Measurements from ENCODE around the gene SSU72.

Gene SSU72
- total RNA-seq: 125 reads per million, percentile 86 among the genes with 10 or more reads in this experiment

DNA sequence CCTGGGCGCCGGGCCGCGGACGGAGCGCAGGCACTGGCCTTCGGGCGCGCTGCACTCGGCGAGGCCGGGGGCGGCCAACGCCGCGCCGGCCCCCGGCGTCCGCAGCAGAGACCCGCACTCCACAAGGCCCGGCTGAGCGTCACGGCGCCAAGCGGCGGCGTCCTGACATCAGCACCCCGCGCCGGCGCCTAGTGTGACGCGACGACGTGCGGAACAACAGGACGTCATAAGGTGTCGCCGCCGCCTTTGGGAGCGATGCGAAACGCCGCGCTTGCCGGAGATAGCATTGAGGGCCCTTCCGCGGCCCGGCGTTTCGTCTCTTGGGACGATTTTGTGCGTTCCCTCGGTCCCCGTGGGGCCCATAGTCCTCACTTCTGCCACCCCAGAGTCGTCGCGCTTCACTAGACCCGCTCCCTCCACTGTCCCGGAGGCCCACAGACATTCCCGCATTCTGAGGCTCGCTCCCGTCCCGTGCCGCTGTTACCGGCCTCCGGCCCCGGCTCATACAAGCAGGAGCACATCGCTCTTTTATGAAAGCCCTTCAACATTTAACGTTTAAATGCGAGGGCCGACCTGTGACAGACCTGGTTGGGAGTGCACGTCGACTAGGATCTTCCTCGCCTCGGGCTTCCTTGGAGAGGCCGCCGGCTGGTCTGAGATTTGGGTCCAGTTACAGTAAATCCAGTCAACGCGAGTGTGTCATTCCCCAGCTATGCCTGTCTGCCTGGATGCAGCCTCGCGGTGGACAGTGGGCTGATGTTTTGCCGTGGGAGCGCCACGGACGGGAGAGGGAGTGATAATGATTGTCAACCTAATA lies at the start of gene SSU72:
TSS of gene SSU72 (minus strand) at position 143 of the 817 bp plus-strand sequence. CDS start 306 bp downstream, outside the sequence.
- peak; percentile 93 for DNase-seq

GRCh38 chr1:1623631-1624442 lies 49.2 kb upstream of the SSU72 start:
- no peak for DNase-seq

- DNase-seq: no peak
Observed at GRCh38 chr1:1623181-1623630, 48.5 kb upstream of the SSU72 start.

- DNase-seq: no peak
Observed at GRCh38 chr1:1622788-1623094, 48.1 kb upstream of the SSU72 start.

GRCh38 chr1:1622010-1622787 lies 47.5 kb upstream of the SSU72 start:
- no peak for DNase-seq

- no peak for DNase-seq
Observed at GRCh38 chr1:1621173-1622009, 46.7 kb upstream of the SSU72 start.

- no peak for DNase-seq
Observed at GRCh38 chr1:1620433-1621139, 45.9 kb upstream of the SSU72 start.

GRCh38 chr1:1619917-1620361 lies 45.3 kb upstream of the SSU72 start:
- DNase-seq: no peak

- no peak for DNase-seq
Observed at GRCh38 chr1:1618396-1619068, 43.9 kb upstream of the SSU72 start.

DNA sequence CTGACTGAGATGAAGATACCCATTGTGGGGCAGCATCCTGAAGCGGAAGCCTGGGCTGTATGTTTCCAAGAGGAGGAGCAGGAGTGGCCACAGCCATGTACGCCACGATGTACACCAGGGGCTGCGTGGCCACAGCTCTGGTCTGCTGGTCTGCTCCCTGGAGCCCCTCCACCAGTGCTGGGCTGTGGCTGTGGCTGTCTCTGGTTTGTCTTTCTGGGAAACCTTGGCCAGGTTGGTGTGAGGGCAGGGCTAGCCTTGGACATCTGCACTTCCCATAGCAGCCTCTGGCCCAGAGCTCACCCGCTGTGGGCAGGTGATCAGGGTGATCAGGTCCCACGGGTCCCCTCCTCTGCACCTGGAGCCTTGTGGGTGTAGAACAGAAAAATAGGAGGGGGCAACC lies 43.3 kb upstream of the SSU72 start:
- DNase-seq: no peak

DNA sequence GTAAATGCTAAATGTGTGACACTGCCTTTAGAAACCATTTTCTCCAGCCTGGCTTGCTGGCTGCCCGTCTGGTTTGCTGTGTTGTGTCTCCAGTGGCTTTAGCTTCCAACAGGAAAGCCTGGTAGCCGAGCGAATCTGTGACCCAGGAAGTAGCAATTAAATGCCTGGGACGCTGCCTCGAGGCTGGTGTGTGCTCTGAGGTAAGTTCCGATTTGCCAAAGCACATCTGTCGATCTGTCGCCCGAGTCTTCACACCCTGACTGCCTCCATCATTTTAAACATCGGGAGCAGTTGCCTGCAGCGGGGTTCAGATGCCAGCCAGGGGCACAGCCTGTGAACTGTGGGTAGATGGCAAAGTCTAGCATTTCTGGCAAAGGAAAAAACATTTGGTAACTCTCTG lies 42.9 kb upstream of the SSU72 start:
- DNase-seq: no peak

DNA sequence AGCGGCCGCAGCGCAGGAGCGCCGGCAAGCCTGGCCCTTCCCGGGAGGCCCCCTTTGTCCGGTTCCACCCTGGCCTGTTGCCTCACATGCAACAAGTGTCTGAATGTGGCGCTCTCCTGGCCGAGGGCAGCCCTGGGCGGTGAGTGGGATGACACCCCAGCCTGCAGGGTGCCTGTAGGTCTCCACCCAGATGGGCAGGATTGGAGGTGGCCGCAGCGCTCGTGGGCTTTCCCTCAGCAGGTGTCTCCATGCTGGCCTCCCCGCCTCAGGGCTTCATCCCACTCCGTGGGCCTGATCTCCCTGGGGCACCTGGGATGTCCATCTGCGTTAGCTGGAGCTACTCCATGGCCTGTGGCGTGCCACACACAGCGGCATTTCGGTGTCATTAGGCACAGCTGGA lies 42.2 kb upstream of the SSU72 start:
- no peak for DNase-seq

GRCh38 chr1:1616045-1616790 lies 41.6 kb upstream of the SSU72 start:
- DNase-seq: no peak

GRCh38 chr1:1615256-1616044 lies 40.8 kb upstream of the SSU72 start, which contains the start of gene MIB2:
Gene MIB2 (plus strand): TSS chr1:1615500. CDS start chr1:1623453, 7,953 bp downstream.
- peak; percentile 98 for DNase-seq

DNA sequence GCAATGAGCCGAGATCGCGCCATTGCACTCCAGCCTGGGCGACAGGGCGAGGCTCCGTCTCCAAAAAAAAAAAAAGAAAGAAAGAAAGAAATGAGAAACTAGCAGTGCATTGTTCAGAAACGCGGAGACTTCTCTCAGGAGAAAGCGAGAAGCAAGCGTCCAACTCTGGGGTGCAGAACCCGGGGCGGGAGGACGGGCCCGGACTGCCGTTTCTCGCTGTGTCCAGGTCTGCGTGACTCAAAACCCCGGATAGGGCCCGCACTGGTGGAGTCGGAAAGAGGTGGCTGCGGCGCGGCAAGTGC lies 40.2 kb upstream of the SSU72 start:
- no peak for DNase-seq

GRCh38 chr1:1614204-1614953 lies 39.7 kb upstream of the SSU72 start:
- peak; percentile 52 for DNase-seq

DNA sequence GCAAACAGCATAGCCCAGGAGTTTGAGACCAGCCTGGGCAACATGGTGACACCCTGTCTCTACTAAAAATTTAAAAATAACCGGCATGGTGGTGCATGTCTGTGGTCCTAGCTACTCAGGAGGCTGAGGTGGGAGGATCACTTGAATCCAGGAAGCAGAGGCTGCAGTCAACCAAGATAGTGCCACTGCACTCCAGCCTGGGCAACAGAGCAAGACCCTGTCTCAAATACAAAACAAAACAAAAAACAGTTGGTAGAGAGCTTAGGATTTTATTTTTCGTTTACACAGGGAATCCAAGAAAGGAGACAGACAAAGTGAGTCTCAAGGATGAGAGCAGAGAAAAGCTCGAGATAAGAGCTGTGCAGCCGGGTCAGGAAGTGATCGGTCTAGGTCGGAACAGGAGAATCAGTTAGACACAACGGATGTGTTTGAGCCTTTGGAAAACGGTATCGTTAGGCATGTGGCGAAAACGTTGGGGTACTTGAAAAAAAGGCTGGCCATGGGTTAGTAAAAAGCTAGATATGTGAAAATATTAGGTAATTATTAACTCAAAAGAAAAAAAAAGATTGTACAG lies 38.9 kb upstream of the SSU72 start:
- DNase-seq: no peak

GRCh38 chr1:1612104-1612400 lies 37.4 kb upstream of the SSU72 start:
- no peak for DNase-seq
